ENCODE measurements around the gene CACFD1.
"Not testable (repeated sequence)": the region's sequence is repeated elsewhere in the genome, so short reads cannot be mapped to it uniquely, and the experiment has no call there.

The CACFD1 gene

DNA sequence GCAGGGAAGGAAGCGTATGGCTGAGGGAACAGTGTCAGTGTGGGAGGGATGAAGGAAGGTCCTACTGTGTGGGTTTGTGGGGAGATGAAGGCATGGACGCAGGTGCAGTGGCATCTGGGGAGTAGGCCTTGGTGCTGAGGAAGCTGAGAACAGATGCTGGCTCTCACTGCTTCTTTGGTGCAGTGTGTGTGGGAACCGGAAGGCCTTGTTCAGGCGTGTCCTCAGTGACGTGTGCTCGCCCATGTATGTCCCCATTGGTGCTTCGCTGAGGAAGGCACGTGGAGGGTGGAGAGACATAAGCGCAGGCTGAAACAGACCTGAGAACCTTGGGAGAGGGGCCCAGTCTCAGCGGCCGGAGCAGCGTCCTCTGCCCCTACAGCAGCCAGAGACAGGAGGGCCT lies 18.9 kb upstream of the CACFD1 start:
- no peak for DNase-seq (ENCODE audit: low read depth, low spot score)

DNA sequence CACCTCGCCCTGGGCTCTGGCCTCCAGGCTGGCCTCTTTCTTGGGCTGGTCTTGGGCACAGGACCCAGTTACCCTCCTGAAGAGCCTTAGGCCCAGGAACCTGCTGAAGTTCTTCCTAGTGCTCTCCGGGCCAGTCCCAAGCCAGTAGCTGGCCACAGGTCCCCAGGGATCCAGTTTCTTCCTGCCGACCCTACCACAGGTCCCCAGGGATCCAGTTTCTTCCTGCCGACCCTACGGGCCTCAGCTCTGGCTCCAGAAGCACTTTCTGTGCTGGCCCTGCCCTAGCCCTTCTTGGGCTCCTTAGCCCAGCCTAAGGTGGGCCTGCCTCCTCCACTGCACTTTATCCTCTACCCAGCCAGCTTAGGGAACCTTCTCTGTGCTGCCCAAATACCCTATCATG lies 18.2 kb upstream of the CACFD1 start:
- no peak for DNase-seq (ENCODE audit: low read depth, low spot score)

GRCh38 chr9:133443248-133443647 lies 16.5 kb upstream of the CACFD1 start:
- no peak for DNase-seq (ENCODE audit: low read depth, low spot score)

GRCh38 chr9:133443982-133444381 lies 15.8 kb upstream of the CACFD1 start:
- no peak for DNase-seq (ENCODE audit: low read depth, low spot score)

DNA sequence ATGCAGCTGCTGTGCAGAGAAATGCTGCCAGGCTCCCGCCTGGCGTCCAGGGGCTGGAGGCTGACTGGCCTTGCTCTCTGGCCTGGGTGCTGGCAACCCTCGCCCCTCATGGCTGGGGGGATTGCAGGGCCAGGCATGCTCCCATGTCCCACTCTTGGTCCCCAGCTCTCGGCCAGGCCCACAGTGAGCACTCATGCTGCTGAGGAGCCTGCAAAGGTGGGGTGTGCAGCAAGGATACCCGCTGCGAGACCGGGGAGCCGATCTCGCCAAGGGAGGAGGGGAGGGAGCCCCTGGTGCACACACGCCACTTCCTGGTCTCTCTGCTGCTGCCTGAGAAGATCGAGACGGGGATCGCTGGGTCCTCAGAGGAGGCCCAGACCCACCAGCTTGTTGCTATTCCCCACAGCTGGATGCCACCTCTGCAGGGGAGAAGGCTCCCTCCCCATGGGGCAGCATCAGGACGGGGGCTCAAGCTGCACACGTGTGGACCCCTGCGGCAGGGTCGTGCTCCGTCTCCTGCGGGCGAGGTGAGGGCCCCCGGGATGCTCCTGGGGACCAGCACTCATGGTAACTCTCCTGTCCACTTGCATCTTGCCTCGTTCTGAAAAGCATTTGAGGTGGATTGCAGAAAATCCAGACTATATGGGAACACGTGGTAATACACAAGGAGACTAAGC lies 14.3 kb upstream of the CACFD1 start:
- DNase-seq (ENCODE audit: low read depth, low spot score): no peak

GRCh38 chr9:133448487-133448972 lies 11.2 kb upstream of the CACFD1 start:
- no peak for DNase-seq (ENCODE audit: low read depth, low spot score)

GRCh38 chr9:133449760-133450159 lies 10.0 kb upstream of the CACFD1 start:
- no peak for DNase-seq (ENCODE audit: low read depth, low spot score)

DNA sequence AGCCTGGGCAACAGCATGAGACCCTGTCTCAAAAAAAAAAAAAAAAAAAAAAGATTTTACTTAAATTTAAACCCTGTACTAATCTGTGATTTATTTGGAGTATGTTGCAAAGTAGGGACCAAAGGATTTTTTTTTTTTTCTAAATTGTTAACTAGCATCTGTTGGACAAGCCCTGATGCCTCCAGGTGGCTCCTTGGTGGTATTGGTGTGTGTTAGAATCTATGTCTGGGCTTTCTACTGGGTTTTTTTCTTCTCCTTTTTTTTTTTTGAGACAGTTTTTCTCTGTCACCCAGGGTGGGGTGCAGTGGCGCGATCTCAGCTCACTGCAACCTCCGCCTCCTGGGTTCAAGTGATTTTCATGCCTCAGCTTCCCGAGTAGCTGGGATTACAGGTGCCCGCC lies 7.9 kb upstream of the CACFD1 start:
- not testable (repeated sequence) for DNase-seq (ENCODE audit: low read depth, low spot score)

- no peak for DNase-seq (ENCODE audit: low read depth, low spot score)
These were observed 7.2 kb upstream of the CACFD1 start for GRCh38 chr9:133452562-133452961.

DNA sequence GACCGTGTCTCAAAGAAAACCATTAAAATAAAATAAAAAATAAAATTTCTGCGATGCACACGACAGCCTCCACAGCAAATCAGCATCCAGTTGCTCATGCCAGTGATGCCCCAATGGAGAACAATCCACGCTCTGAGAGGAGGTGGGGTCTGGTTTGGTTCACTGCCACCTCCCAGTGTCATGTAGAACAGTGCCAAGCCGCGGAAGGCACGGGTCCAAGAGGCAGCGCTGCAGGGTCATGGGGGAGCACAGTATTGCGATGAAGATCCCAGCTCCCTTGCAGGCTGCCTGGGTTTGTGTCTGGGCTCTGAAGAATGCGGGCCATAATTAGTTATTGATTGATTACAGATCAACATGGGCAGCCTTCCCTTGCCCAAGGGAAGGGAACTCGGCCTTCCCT lies 6.1 kb upstream of the CACFD1 start:
- DNase-seq (ENCODE audit: low read depth, low spot score): no peak

- no peak for DNase-seq (ENCODE audit: low read depth, low spot score)
These were observed 5.5 kb upstream of the CACFD1 start for GRCh38 chr9:133454325-133454724.

- no peak for DNase-seq (ENCODE audit: low read depth, low spot score)
These were observed 4.7 kb upstream of the CACFD1 start for GRCh38 chr9:133454943-133455673.

- DNase-seq (ENCODE audit: low read depth, low spot score): no peak
These were observed 3.8 kb upstream of the CACFD1 start for GRCh38 chr9:133455936-133456335.

GRCh38 chr9:133456409-133456808 lies 3.4 kb upstream of the CACFD1 start:
- no peak for DNase-seq (ENCODE audit: low read depth, low spot score)

DNA sequence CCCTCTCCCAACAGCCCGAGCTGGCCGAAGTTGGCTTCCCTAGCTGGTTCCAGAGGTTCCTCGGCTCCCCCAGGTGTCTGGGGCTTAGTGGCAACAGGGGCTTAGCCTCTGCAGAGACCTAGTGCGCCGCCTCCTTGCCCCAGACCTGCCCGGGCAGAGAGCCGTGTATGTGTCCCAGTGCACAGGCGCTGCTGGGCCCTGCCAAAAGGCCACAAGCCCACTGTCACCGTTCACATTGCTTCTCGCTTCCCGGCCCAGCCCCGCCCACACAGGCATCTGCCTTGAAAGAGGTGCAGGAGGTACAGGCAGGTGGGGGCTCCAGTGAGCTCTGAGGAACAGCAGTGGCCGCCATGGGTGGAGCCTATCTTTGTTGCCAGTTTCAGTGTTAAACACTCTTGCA lies 2.5 kb upstream of the CACFD1 start:
- no peak for DNase-seq (ENCODE audit: low read depth, low spot score)

DNA sequence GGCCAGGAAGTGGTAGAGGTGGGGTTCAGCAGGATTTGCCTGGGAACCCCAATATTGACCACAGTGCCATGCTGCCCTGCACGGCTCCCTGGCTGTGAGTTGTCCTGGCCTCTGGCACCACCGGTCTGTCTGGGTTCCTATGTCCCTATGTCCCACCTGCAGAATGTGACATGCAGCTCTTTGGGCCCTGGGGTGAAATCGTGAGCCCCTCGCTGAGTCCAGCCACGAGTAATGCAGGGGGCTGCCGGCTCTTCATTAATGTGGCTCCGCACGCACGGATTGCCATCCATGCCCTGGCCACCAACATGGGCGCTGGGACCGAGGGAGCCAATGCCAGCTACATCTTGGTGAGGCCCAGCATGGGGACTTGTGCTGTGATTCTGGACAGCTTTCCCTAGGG lies 2.0 kb upstream of the CACFD1 start:
- DNase-seq (ENCODE audit: low read depth, low spot score): no peak

- no peak for DNase-seq (ENCODE audit: low read depth, low spot score)
These were observed 1.0 kb upstream of the CACFD1 start for GRCh38 chr9:133458643-133459312.

- no peak for DNase-seq (ENCODE audit: low read depth, low spot score)
These were observed 812 bp downstream of the CACFD1 start for GRCh38 chr9:133460405-133461175.

DNA sequence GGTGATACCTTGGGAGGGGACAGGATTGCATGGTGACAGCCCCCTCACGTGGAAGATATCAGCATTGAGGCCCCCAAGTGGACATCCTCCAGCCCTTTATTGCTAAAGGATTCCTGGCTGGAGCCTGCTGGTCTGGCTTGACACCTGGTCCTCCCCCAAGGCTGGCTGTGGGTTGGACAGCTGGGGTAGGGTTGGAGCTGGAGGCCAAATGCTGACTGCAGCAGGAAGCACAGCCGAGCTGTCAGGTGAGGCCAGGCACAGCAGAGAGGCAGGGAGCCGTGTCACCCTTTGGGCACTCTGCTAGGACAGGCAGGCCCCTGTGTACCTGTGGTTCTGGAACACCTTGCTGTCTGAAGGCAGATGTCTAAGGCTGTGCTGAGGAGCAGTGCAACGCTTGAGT lies 2.2 kb downstream of the CACFD1 start:
- no peak for DNase-seq (ENCODE audit: low read depth, low spot score)

GRCh38 chr9:133463234-133463863 lies 3.6 kb downstream of the CACFD1 start:
- DNase-seq (ENCODE audit: low read depth, low spot score): no peak

DNA sequence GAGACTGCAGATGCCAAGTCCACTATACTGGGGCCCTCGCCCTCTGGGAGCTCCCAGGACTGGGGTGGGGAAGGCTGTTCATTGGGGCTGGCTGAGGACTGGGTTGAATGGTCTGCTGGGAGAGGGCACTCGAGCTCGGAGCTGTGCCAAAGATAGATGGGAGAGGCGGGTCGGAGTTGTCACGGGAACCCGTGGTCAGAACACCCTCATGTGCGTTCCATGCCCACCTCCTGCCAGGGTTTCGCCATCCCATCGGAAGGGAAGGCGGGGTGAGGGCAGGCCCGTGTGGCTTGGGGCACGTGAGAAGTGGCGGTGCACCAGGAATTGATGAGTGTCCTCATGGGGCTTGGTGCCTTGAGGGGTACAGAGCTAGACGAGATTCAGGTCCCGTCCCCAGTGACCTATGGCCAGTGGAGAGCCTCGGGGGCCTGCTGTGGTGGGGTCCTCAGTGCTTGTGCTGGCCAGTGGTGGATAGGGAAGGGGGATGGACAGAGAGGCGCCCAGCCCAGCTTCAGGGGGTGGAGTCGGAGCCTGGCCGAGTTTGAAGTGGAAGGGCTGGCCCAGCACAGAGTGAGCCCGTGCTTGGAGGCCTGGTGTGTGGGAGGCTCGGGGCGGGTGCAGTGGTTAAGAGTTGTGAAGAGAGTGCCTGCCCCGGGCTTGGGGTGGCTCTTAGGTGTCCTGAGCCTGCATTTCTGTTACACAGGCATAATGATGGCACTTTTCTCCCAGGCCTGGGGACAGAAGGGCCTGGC lies 4.3 kb downstream of the CACFD1 start:
- DNase-seq (ENCODE audit: low read depth, low spot score): no peak

All from brain pericyte (primary cell).